Gastroesophageal sphincter (tissue), 4 donors: ENCODE data around the gene PNLIPRP3. TPM values are rescaled to one million over a fixed set of nuclear protein-coding genes. Genes with fewer than 3 reads are reported as not detected.
A peak's percentile ranks its signal among the peaks of the same experiment; 100 is the strongest.

Experiments used
- ATAC-seq: fragments of 150-250 bp; one replicate; pipeline ENCODE4 v1.9.1; 2016; ENCODE audit warnings: mild to moderate bottlenecking, moderate library complexity
- H3K27ac ChIP-seq, 4 donors: fragments of 200-600 bp; sonication (generic) in 3 of 4; 1 replicate in 3 of 4; 2 replicates in 1 of 4; pipeline ENCODE4 v1.5.1; 2016 to 2019
- H3K27me3 ChIP-seq: fragments of 200-600 bp; sonication (generic); one replicate; pipeline ENCODE4 v1.5.1; 2019
- H3K36me3 ChIP-seq, 2 donors: fragments of 200-600 bp; sonication (generic); one replicate each; pipeline ENCODE4 v1.5.1; 2019; ENCODE audit warnings: control low read depth in 1 of 2
- H3K4me1 ChIP-seq, 3 donors: fragments of 200-600 bp; sonication (generic); 1 replicate in 2 of 3; 2 replicates in 1 of 3; pipeline ENCODE4 v1.5.1; 2016 to 2019; ENCODE audit warnings: control low read depth in 2 of 3
- H3K4me3 ChIP-seq, 2 donors: fragments of 200-600 bp; sonication (generic); one replicate each; pipeline ENCODE4 v1.5.1; 2019; ENCODE audit warnings: mild to moderate bottlenecking in 1 of 2, moderate library complexity in 1 of 2
- H3K9me3 ChIP-seq, 3 donors: fragments of 200-600 bp; sonication (generic); one replicate each; pipeline ENCODE4 v1.5.1; 2017 to 2019; ENCODE audit warnings: control low read depth in 2 of 3
- EP300 ChIP-seq: sonication (generic); formaldehyde crosslinking; IDR thresholded peaks from one replicate; pipeline ENCODE4 v1.6.1; 2017; ENCODE audit warnings: antibody characterized with exemption, mild to moderate bottlenecking
- POLR2A ChIP-seq, 2 donors: fragments of 450-650 bp; IDR thresholded peaks; one replicate each; pipeline ENCODE4 v1.6.1; 2017; ENCODE audit warnings: antibody characterized with exemption in 2 of 2, mild to moderate bottlenecking in 2 of 2, moderate library complexity in 1 of 2
- POLR2AphosphoS5 ChIP-seq: sonication (generic); formaldehyde crosslinking; IDR thresholded peaks from one replicate; pipeline ENCODE4 v1.6.1; 2017; ENCODE audit warnings: antibody characterized with exemption
- whole genome bisulfite sequencing, 2 donors: methylation state at CpG; one replicate each; pipeline ENCODE4 v1.1.5; 2018; ENCODE audit warnings: low coverage in 1 of 2; 5-methylcytosine and 5-hydroxymethylcytosine counted together
- total RNA-seq, 4 donors: library from RNA; depleted of rRNA; stranded (reverse); fragments of >200 nt; gene quantifications; one replicate each; pipeline ENCODE4 v1.1.0, GENCODE V29; 2016
- TF ChIP-seq, protein P1 (sequence below), 4 experiments: fragments of 200-600 bp in 2 of 4; fragments of 450-650 bp in 2 of 4; sonication (generic) in 1 of 4; IDR thresholded peaks; one replicate each; pipeline ENCODE4 v1.5.1; 2017 to 2019; ENCODE audit warnings: antibody characterized with exemption in 4 of 4, mild to moderate bottlenecking in 2 of 4, moderate library complexity in 2 of 4

PNLIPRP3 gene
- total RNA-seq, 4 donors from 2014 or later, result 0.30 TPM; not detected in 3

DNA sequence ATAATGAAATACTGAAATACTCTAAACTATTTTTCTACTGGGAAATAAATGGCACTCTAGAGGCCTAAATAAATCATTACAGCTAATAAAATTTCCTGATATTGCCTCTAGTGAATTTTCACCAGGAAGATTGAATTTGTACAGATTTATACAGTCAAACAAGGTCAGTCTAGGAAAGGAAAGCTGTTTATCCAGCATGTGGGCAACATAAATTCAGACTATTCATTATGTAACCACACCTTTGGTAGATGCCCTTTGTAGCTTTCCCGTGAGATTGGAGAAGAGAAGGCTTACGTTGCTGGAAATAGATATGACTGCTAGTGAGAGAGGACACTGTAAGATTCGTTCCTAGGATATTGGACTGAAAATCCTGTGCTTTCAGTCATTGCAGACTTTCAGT lies 82.9 kb downstream of the PNLIPRP3 start:
- no peak overlapping the region for H3K4me3 ChIP-seq
- no peaks in the 10 kb centered on the region for H3K9me3 ChIP-seq
- no peaks in the 10 kb centered on the region for H3K27me3 ChIP-seq
- 70 to 84% methylated on average over 3 of the region's 3 CpGs for WGBS, 2 donors
- ATAC-seq, result no peak
- H3K27ac ChIP-seq, result no peak overlapping the region
- no peaks in the 10 kb centered on the region for H3K36me3 ChIP-seq
- TF ChIP-seq, protein P1, sequence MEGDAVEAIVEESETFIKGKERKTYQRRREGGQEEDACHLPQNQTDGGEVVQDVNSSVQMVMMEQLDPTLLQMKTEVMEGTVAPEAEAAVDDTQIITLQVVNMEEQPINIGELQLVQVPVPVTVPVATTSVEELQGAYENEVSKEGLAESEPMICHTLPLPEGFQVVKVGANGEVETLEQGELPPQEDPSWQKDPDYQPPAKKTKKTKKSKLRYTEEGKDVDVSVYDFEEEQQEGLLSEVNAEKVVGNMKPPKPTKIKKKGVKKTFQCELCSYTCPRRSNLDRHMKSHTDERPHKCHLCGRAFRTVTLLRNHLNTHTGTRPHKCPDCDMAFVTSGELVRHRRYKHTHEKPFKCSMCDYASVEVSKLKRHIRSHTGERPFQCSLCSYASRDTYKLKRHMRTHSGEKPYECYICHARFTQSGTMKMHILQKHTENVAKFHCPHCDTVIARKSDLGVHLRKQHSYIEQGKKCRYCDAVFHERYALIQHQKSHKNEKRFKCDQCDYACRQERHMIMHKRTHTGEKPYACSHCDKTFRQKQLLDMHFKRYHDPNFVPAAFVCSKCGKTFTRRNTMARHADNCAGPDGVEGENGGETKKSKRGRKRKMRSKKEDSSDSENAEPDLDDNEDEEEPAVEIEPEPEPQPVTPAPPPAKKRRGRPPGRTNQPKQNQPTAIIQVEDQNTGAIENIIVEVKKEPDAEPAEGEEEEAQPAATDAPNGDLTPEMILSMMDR (IDR thresholded peaks at IDR 0.05), result no peak
- TF ChIP-seq POLR2A (IDR thresholded peaks at IDR 0.05) (no peak), EP300 (no peak), POLR2AphosphoS5 (no peak)
- H3K4me1 ChIP-seq, result no peaks in the 10 kb centered on the region

DNA sequence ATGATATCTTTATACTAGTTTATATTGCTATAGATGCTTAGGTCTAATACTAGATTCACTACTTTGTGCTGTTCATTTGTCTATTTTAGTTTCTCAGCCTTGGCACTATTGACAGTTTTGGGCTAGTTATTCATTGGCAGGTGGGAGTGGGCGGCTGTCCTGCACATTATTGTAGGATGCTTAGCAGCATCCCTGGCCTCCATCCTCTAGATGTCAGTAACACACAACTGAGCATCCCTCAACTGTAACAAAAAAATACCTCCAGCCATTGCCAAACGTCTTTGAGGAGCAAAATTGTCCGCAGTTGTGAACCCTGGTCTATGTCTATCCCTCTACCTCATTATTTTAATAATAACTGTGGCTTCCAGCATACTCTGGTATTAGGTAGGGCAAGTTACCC lies 83.7 kb downstream of the PNLIPRP3 start:
- Histone ChIP-seq H3K4me3 (no peak overlapping the region), H3K4me1 (no peaks in the 10 kb centered on the region), H3K36me3 (no peaks in the 10 kb centered on the region), H3K9me3 (no peaks in the 10 kb centered on the region), H3K27me3 (no peaks in the 10 kb centered on the region), H3K27ac (no peak overlapping the region)
- no peak for ATAC-seq
- 65 to 68% methylated on average over 3 of the region's 3 CpGs for WGBS, 2 donors
- no peak for TF ChIP-seq EP300
- TF ChIP-seq, protein P1 (IDR thresholded peaks at IDR 0.05), result no peak
- TF ChIP-seq POLR2AphosphoS5, result no peak
- TF ChIP-seq POLR2A (IDR thresholded peaks at IDR 0.05), result no peak

DNA sequence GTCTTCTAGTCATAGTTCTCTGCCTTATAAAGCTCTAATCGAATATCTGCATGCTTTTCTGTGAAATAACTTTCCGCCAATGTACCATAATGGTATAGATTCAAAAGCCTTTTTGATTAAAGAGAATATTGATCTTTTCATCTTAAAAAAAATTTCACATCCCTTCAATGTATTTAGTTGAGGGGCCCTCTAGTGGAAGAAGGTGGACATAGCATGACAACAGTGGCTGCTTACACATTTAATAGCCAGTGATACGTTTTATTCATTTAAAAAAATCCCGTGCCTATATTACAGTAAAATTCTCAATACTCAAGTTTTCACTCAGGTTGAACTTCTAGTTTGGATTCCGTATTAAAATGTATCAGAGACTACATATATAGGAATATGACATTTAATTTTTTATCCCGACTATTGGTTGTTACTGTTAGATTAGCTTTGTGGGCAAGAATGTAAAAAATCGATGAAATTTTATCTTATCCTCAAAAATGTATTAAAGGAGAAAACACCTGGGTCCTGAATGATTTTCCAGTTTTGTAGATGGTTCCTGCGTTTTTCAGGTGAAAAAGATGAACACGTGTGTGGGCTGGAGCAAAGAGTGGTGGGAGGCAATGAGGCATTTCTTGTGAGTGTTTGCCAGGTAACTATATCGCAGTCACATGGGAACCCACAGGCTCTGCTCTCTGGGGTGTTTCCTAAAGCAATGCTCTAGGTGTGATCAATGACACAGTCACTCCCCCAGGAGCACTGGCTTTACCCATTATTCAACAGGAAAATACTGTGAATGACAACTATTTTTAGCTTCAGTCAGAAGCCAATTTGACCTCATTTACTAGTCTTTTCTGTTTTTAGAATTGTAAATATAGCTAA lies 94.0 kb downstream of the PNLIPRP3 start:
- Histone ChIP-seq H3K27ac (no peak overlapping the region), H3K9me3 (no peaks in the 10 kb centered on the region), H3K4me1 (no peaks in the 10 kb centered on the region), H3K27me3 (peaks cover 17% of the 10 kb centered on the region), H3K36me3 (no peaks in the 10 kb centered on the region), H3K4me3 (no peak overlapping the region)
- TF ChIP-seq, protein P1 (IDR thresholded peaks at IDR 0.05), result peak; percentile 38 to 68 (median 45)
- TF ChIP-seq EP300 (no peak), POLR2A (IDR thresholded peaks at IDR 0.05) (no peak)
- WGBS, 2 donors, result 26 to 31% methylated on average over 8 to 10 of the region's 10 CpGs
- no peak for ATAC-seq

DNA sequence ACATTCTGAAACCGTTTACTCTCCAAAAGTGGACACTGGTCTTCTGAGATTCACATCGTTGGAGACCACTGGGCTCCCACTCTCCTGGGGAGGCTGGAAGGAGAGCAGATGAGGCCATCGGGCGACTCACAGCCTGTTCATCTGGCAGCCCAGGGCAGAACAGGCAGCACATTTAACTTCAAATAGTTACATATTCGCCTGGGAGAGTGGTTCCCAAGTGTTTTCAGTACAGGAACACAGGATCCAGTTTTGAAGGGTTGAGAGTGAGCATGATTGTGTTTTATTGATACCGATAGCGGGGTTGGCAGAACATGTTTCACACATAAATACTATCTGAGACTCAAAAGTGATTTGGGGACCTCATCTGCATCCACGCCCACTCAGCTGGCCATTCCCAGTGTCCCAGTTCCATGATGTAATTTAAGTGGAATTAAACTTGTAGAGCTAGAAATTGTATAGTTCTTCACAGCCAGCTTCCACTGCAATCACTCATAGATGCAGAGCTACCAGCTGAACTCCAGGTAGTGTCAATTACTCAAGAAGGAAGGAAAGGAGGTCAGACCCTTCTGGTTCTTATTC lies 95.2 kb downstream of the PNLIPRP3 start:
- TF ChIP-seq POLR2A (IDR thresholded peaks at IDR 0.05), result no peak
- ATAC-seq, result no peak
- H3K4me1 ChIP-seq, result no peaks in the 10 kb centered on the region

DNA sequence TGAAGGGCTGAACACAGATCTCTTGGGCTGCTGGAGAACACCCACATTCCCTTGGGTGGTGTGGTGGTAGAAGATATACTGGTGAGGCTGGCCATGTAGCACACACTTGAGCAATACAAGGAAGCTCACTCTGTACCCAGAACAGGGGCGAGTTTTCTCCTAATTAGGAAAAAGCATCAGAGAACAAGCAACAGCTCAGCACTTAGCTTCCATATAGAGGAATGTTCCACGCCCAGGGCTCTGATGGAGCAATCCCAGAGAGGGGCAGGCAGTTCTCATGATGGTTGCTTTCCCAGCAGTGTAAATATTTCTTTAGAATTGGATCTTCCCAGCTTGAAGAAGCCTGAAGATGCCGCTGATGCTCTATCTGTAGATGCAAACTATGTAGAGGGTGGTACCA lies 97.1 kb downstream of the PNLIPRP3 start:
- Histone ChIP-seq H3K9me3 (no peaks in the 10 kb centered on the region), H3K27ac (no peak overlapping the region), H3K4me1 (no peaks in the 10 kb centered on the region), H3K4me3 (no peak overlapping the region), H3K36me3 (no peaks in the 10 kb centered on the region), H3K27me3 (peaks cover 17% of the 10 kb centered on the region)
- ATAC-seq, result no peak
- no peak for TF ChIP-seq POLR2AphosphoS5
- TF ChIP-seq, protein P1 (IDR thresholded peaks at IDR 0.05), result no peak
- no peak for TF ChIP-seq EP300
- no peak for TF ChIP-seq POLR2A (IDR thresholded peaks at IDR 0.05)
- WGBS, 2 donors, result 94% methylated on average over 3 of the region's 3 CpGs; no CpG with 5 or more reads in 1 of the 2 donors

More for the DNA sequence above, 95.2 kb downstream of the PNLIPRP3 start:
- H3K27me3 ChIP-seq, result peaks cover 17% of the 10 kb centered on the region
- no peak overlapping the region for H3K4me3 ChIP-seq
- H3K9me3 ChIP-seq, result no peaks in the 10 kb centered on the region
- no peak overlapping the region for H3K27ac ChIP-seq
- WGBS, 2 donors, result 76 to 94% methylated on average over 3 to 6 of the region's 8 CpGs
- H3K36me3 ChIP-seq, result no peaks in the 10 kb centered on the region
